ENCODE data around the gene GRID2. TPM values are rescaled to one million over a fixed set of nuclear protein-coding genes. Genes with fewer than 3 reads are reported as not detected.

Gene GRID2
- total and polyA plus RNA-seq, 10 of the 15 experiments (the other 5 are each of a cell fraction or from before 2014, with no cell fraction given), result not detected

DNA sequence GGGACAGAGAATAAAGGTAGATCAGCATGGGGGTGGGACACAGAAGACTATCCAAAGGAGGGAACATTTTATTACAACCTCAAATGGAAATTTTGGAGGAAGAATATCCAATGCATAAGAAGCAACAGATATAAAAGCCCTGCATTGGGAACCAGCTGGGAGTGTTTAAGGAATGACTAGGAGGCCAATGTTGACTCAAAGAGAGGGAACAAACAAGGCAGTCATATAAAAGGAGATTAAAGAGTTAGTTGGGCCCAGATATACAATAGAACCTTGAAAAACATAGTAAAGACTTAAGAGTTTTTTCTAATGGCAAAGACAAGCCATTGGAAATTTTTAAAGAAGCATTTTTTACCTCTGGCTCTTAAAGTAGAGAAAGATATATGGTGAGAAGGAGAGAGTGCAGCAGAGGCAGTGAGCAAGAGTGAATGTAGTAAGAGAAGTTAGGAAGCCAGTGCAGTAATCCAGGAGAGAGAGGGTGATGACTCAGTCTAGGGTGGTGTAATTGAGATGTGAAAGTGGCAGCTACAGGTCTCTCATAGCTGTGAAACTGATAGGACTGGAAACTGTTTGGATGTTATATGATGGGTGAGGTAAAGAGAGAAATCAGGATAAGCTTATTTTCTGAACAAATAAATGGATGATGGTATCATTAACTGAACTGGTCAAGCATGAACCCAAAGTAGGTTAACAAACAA is 1342.6 kb downstream of the GRID2 start:
- FAIRE-seq, result no peak
- BruUV-seq (replicated peaks), result no TSS peak

More for the DNA sequence above, 1342.6 kb downstream of the GRID2 start:
- H3K4me2 ChIP-seq (ENCODE audit: control insufficient read depth, insufficient read depth), result no peak overlapping the region
- H3K36me3 ChIP-seq (ENCODE audit: control insufficient read depth in 2 of 2, insufficient read depth in 2 of 2, low read length in 1 of 2), result no peaks in the 10 kb centered on the region
- in situ Hi-C loops (cut with MboI) (no loop called here), intact Hi-C loops (cut with micrococcal nuclease; ENCODE audit: unreplicated experiment) (no loop called here)
- RAD21 ChIA-PET (ENCODE audit: unreplicated experiment), result no interaction called here
- POLR2A ChIA-PET, result no interaction called here
- H3K9me3 ChIP-seq (replicated peaks; ENCODE audit: control insufficient read depth, insufficient read depth, low read length), result no peaks in the 10 kb centered on the region
- CTCF ChIA-PET, result interaction anchor here (1.2 to 1.5 kb wide), 2 partner anchors 9 to 16 kb away, joined by 3 read pairs; no protein-coding TSS in a partner anchor
- DNase-seq (ENCODE audit: low read depth, low spot score) (no peak), ATAC-seq (peak; percentile 79)
- no peaks in the 10 kb centered on the region for H4K20me1 ChIP-seq (ENCODE audit: control insufficient read depth, insufficient read depth)
- no peaks in the 10 kb centered on the region for H3K4me1 ChIP-seq (ENCODE audit: control insufficient read depth, insufficient read depth, low read length)
- SMC1A ChIA-PET (ENCODE audit: uncharacterized antibody, unreplicated experiment), result interaction anchor here (0.9 to 1.5 kb wide), 2 partner anchors 12 to 103 kb away, joined by 3 to 4 read pairs; no protein-coding TSS in a partner anchor
- TF ChIP-seq SP1 (IDR thresholded peaks at IDR 0.05; ENCODE audit: low read depth, low read length) (no peak), NRF1 (conservative IDR thresholded peaks at IDR 0.05; ENCODE audit: low read depth, low read length) (no peak), MXI1 (IDR thresholded peaks at IDR 0.05; ENCODE audit: low read depth, low read length) (no peak), SMARCA5 (IDR thresholded peaks at IDR 0.05) (no peak), KLF5 (IDR thresholded peaks at IDR 0.05; ENCODE audit: partially characterized antibody) (no peak), ASH2L (IDR thresholded peaks at IDR 0.05; ENCODE audit: borderline replicate concordance, low read depth) (no peak), JUND (IDR thresholded peaks at IDR 0.05; ENCODE audit: low read depth, low read length) (no peak), BCL11A (IDR thresholded peaks at IDR 0.05; ENCODE audit: low read depth, low read length) (no peak), YY1 (IDR thresholded peaks at IDR 0.05; ENCODE audit: low read depth, low read length) (no peak), WRNIP1 (IDR thresholded peaks at IDR 0.05; ENCODE audit: borderline replicate concordance, low read depth, low read length) (no peak), NR2C2 (IDR thresholded peaks at IDR 0.05; ENCODE audit: borderline replicate concordance, control insufficient read depth, insufficient read length, low read depth) (no peak), SMAD1 (IDR thresholded peaks at IDR 0.05; ENCODE audit: low read depth, partially characterized antibody) (no peak), NBN (IDR thresholded peaks at IDR 0.05) (no peak), ETV6 (conservative IDR thresholded peaks at IDR 0.05 in 1 of 2, IDR thresholded peaks at IDR 0.05 in 1 of 2; ENCODE audit: borderline replicate concordance in 1 of 2, low read depth in 1 of 2) (no peak), RAD21 (IDR thresholded peaks at IDR 0.05; ENCODE audit: insufficient read depth, low read depth, low read length) (no peak)
- TF ChIP-seq, protein P1, sequence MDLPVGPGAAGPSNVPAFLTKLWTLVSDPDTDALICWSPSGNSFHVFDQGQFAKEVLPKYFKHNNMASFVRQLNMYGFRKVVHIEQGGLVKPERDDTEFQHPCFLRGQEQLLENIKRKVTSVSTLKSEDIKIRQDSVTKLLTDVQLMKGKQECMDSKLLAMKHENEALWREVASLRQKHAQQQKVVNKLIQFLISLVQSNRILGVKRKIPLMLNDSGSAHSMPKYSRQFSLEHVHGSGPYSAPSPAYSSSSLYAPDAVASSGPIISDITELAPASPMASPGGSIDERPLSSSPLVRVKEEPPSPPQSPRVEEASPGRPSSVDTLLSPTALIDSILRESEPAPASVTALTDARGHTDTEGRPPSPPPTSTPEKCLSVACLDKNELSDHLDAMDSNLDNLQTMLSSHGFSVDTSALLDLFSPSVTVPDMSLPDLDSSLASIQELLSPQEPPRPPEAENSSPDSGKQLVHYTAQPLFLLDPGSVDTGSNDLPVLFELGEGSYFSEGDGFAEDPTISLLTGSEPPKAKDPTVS (IDR thresholded peaks at IDR 0.05; ENCODE audit: low read depth, low read length), result no peak
- TF ChIP-seq, protein P2, sequence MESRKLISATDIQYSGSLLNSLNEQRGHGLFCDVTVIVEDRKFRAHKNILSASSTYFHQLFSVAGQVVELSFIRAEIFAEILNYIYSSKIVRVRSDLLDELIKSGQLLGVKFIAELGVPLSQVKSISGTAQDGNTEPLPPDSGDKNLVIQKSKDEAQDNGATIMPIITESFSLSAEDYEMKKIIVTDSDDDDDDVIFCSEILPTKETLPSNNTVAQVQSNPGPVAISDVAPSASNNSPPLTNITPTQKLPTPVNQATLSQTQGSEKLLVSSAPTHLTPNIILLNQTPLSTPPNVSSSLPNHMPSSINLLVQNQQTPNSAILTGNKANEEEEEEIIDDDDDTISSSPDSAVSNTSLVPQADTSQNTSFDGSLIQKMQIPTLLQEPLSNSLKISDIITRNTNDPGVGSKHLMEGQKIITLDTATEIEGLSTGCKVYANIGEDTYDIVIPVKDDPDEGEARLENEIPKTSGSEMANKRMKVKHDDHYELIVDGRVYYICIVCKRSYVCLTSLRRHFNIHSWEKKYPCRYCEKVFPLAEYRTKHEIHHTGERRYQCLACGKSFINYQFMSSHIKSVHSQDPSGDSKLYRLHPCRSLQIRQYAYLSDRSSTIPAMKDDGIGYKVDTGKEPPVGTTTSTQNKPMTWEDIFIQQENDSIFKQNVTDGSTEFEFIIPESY (IDR thresholded peaks at IDR 0.05), result no peak
- no peak overlapping the region for H2AFZ ChIP-seq (ENCODE audit: control insufficient read depth, low read depth, low read length)
- no peak overlapping the region for H3K4me3 ChIP-seq
- no peaks in the 10 kb centered on the region for H3K27me3 ChIP-seq (replicated peaks in 1 of 2; ENCODE audit: control insufficient read depth in 2 of 2, insufficient read depth in 2 of 2, low read length in 1 of 2)
- H3K9ac ChIP-seq (ENCODE audit: control insufficient read depth, insufficient read depth, low read length), result no peak overlapping the region
- no peaks in the 10 kb centered on the region for H3K79me2 ChIP-seq (ENCODE audit: control insufficient read depth, insufficient read depth, low read length)
- H3K27ac ChIP-seq (ENCODE audit: control insufficient read depth, insufficient read depth), result no peak overlapping the region

Measured in GM12878 (cell line).